ENCODE data around the gene NXPH2.

DNA sequence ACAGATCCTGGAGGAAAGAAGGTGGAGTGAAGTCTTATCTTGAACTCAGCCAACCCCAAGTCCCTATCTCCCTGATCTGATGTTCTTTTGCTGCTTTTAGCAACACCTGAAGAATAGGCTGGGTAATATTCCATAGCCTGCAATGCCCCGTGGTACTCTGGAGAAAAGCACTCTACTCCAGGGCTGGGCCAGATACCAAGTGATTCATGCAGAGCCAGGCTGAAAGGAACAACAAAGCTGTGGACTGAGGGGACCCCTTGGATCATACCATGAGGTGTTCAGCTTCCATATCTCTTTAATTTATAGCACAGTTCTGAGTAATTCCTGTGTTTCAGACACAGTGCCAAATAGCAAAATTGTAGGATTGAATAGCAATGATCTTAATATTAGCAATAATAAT, 130.6 kb downstream of the NXPH2 start:
- TF ChIP-seq RAD21 (IDR thresholded peaks at IDR 0.05; ENCODE audit: low read length) = no peak
- TF ChIP-seq, protein P1, sequence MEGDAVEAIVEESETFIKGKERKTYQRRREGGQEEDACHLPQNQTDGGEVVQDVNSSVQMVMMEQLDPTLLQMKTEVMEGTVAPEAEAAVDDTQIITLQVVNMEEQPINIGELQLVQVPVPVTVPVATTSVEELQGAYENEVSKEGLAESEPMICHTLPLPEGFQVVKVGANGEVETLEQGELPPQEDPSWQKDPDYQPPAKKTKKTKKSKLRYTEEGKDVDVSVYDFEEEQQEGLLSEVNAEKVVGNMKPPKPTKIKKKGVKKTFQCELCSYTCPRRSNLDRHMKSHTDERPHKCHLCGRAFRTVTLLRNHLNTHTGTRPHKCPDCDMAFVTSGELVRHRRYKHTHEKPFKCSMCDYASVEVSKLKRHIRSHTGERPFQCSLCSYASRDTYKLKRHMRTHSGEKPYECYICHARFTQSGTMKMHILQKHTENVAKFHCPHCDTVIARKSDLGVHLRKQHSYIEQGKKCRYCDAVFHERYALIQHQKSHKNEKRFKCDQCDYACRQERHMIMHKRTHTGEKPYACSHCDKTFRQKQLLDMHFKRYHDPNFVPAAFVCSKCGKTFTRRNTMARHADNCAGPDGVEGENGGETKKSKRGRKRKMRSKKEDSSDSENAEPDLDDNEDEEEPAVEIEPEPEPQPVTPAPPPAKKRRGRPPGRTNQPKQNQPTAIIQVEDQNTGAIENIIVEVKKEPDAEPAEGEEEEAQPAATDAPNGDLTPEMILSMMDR (IDR thresholded peaks at IDR 0.05) = no peak
- no peak for TF ChIP-seq SIN3A (IDR thresholded peaks at IDR 0.05; ENCODE audit: borderline replicate concordance, low read depth, low read length)
- no peak for TF ChIP-seq RCOR1 (IDR thresholded peaks at IDR 0.05; ENCODE audit: low read length)
- no peak for TF ChIP-seq TAF1 (IDR thresholded peaks at IDR 0.05; ENCODE audit: borderline replicate concordance, low read depth, low read length)
- TF ChIP-seq MXI1 (IDR thresholded peaks at IDR 0.05; ENCODE audit: low read depth, low read length) = no peak
- no peak for TF ChIP-seq EZH2phosphoT487 (IDR thresholded peaks at IDR 0.05; ENCODE audit: borderline replicate concordance, low read depth)
- TF ChIP-seq POLR2AphosphoS5 (IDR thresholded peaks at IDR 0.05; ENCODE audit: low read depth, low read length) = no peak
- TF ChIP-seq GATA2 (CRISPR knock-in tag; IDR thresholded peaks at IDR 0.05) = no peak
- TF ChIP-seq, protein P2, sequence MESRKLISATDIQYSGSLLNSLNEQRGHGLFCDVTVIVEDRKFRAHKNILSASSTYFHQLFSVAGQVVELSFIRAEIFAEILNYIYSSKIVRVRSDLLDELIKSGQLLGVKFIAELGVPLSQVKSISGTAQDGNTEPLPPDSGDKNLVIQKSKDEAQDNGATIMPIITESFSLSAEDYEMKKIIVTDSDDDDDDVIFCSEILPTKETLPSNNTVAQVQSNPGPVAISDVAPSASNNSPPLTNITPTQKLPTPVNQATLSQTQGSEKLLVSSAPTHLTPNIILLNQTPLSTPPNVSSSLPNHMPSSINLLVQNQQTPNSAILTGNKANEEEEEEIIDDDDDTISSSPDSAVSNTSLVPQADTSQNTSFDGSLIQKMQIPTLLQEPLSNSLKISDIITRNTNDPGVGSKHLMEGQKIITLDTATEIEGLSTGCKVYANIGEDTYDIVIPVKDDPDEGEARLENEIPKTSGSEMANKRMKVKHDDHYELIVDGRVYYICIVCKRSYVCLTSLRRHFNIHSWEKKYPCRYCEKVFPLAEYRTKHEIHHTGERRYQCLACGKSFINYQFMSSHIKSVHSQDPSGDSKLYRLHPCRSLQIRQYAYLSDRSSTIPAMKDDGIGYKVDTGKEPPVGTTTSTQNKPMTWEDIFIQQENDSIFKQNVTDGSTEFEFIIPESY (IDR thresholded peaks at IDR 0.05; ENCODE audit: borderline replicate concordance, low read depth) = no peak
- no peak for TF ChIP-seq SMC3 (IDR thresholded peaks at IDR 0.05; ENCODE audit: low read depth, low read length)
- TF ChIP-seq CHD2 (IDR thresholded peaks at IDR 0.05; ENCODE audit: low read length, partially characterized antibody) = no peak
- TF ChIP-seq, protein P3, sequence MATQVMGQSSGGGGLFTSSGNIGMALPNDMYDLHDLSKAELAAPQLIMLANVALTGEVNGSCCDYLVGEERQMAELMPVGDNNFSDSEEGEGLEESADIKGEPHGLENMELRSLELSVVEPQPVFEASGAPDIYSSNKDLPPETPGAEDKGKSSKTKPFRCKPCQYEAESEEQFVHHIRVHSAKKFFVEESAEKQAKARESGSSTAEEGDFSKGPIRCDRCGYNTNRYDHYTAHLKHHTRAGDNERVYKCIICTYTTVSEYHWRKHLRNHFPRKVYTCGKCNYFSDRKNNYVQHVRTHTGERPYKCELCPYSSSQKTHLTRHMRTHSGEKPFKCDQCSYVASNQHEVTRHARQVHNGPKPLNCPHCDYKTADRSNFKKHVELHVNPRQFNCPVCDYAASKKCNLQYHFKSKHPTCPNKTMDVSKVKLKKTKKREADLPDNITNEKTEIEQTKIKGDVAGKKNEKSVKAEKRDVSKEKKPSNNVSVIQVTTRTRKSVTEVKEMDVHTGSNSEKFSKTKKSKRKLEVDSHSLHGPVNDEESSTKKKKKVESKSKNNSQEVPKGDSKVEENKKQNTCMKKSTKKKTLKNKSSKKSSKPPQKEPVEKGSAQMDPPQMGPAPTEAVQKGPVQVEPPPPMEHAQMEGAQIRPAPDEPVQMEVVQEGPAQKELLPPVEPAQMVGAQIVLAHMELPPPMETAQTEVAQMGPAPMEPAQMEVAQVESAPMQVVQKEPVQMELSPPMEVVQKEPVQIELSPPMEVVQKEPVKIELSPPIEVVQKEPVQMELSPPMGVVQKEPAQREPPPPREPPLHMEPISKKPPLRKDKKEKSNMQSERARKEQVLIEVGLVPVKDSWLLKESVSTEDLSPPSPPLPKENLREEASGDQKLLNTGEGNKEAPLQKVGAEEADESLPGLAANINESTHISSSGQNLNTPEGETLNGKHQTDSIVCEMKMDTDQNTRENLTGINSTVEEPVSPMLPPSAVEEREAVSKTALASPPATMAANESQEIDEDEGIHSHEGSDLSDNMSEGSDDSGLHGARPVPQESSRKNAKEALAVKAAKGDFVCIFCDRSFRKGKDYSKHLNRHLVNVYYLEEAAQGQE (IDR thresholded peaks at IDR 0.05; ENCODE audit: low read depth, low read length) = no peak
